HG02884 (cell line): Measurements from ENCODE around the gene TAL1.

Experiments used
- ATAC-seq: cut with Tn5 transposase; IDR thresholded peaks from one replicate; pipeline ENCODE4 v1.9.1; 2021; ENCODE audit warnings: mild to moderate bottlenecking, moderate library complexity; ENCODE audit not compliant: unreplicated experiment

The TAL1 gene

GRCh38 chr1:47229886-47230691, 1.9 kb downstream of the TAL1 start:
- ATAC-seq = no peak

DNA sequence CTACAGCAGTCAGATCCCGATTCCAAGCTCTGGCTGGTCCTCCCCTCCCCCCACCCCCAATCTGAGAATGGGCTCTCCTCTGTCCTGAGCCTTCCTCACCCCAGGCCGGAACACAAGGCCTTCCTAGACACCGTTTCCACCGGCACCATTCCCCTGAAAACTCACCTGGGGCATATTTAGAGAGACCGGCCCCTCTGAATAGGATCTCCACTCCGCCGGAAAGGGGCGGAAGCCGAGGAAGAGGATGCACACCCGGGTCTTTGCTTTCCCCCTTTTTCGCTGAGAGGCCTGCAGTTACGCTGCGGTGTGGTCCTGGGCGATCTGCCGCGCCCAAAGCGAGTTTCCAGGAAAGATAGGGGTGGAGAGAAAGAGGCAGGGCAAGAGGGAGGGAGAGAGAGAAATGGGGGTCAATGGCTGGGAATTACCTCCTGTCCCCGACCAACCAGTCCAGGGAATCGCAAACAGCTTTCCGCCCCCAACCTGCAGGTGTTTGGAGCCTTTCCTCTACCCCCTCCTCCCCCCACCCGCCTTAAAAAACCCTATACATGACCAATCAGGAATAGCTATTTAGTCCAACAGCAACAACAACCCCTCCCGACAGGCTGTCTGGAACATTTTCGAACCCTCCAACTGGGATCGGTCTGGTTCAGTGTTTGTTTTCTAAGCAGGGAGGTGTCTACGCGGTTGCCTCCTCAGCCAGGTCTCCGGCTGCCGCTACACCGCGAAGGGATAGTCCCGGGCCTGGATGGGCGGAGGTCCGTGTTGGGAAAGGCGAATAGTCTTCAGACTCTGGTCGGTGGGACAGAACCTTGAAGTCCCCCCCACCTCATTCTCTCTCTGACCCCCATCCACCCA, 2.8 kb downstream of the TAL1 start:
- no peak for ATAC-seq

GRCh38 chr1:47228644-47229030, 3.4 kb downstream of the TAL1 start:
- ATAC-seq = no peak

DNA sequence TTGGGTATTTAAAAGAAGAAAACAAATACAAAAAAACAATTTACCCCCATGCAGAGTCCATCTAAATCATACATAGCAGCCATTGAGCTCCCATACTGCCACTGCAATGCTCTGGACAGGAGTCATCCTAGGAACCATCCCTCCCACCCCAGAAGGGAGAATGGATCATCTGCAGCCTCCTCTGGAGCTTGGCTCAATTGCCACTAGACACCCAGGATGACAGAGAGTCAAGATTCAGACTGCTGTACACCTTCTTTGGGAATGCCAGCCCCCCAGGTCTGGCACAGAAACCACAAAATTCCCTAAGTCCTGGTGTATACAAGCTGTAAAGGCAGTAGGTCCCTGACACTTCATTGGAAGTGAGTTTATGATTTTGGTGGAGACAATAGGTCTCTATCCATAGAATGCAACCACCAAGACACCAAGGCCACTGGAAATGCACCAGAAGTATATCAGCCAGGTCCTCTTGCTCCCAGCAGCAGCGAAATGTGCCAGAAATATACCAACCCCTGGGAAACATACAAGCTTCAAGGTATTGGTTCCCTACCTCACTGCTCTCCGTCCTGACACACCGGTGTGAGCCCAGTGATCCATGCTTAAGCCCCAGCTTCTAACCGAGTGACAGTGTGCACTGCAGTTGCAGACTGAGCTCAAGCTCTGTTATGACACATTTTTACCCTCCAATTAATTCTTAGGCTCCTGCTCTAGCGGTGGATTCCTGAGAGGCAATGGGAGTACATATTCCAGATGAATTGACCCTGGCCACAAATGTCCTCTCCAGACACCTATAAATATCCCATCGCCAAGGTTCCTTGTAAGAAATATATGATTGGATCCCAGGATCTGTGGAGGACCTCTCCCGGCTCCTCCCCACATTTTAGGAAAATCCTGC, 4.4 kb downstream of the TAL1 start:
- ATAC-seq = no peak

GRCh38 chr1:47226839-47227215, 5.2 kb downstream of the TAL1 start:
- no peak for ATAC-seq

GRCh38 chr1:47226121-47226838, 5.7 kb downstream of the TAL1 start:
- ATAC-seq = no peak

DNA sequence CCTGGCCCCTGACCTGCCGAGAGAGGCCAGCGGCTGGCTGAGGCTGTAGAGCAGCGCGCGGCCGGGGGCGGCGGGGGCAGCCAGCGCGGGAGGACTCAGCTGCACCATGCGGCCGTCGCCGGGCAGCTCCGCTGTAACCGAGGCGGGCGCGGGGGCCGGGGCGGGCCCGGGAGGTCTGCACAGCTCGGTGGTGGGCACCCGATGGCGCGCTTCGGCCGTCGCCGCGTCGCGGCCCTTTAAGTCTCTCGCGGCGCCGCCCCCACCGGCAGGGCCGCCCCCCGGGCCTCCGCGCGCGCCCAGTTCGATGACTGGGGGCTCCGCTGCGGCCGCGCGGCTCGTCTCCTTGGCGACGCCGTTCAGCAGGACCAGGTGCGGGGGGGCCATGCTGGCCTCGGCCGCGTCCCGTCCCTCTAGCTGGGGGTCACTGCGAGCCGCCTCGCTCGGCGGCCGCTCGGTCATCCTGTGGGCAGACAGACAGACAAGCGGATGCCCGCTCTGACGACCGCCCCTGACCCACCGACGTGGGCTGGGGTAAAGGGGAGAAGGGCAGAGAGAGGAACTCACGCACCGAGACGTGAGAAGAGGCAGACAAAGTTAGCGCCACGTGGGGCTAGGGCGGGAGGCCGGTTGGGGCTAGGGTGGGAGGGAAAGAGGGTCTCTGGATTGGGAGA, 6.5 kb downstream of the TAL1 start:
- no peak for ATAC-seq

DNA sequence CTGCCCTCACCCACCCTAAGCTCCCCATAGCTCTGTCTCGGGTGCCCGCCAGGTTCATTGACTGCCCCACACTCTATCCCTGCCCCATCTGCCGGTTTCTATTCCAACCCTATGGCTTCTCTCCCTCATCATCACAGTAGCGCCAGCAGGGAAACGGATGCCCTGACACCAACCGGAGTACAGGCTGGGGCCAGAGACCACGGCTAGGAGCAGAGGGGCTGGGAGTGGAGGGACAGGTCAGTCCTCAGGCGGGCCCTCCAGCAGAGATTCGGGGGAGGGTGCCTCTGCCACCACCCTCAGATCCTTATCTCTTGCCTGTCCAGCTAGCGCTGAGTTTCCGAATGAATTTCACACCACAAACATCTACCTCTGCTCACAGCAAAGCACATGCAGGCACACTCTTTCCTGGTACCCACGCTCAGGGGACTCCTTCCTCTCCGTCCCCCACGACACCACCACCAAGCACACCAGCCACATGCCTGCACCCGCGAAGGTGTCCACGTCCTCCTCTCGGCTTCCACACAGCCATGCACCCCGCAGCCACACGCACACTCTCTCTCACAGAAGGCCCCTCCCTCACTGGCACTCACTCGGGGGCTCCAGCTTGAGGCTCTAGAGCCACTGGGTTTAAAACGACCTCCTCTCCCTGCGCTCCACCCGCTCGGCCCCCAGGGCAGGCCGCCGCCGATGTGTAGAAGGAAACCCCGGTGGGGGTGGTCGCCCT, 7.2 kb downstream of the TAL1 start:
- ATAC-seq = no peak

- ATAC-seq = no peak
Measured at GRCh38 chr1:47223921-47224675, 7.9 kb downstream of the TAL1 start.

DNA sequence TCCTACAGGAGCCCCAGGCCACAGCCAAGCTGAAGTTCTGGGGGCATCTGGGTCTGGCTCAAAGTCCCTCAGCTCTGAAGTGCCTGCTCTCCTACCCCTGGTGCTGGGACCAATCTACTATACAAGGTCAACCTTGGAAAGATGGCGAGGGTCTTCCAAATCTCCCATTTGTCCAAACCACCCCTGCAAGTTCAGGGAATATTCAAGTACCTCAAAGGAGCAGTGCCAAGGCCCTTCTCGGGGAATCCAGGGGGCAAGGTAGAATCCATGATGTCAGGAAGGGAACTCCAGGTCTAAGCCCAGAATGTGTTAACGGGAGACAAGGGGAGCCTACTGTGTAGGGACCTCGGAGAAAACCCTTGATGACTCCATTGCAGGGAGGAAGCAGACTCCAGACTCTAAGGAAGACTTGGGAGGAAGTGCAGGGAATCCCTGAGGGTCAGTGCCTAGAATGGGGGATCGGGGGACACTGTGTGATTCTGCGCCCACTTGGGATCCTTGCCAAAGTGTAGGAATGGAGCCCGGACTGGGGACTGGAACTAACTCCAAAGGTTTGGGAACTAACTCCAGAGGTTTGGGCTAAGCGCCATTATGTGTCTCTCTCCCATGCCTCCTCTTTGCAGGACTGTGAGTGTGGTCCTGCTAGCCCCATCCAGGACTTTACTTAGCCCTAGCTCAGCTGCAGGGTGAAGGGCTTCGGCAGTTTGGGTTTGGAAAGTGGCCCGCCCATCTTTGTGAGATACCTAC, 8.7 kb downstream of the TAL1 start:
- no peak for ATAC-seq

GRCh38 chr1:47222476-47222875, 9.5 kb downstream of the TAL1 start:
- ATAC-seq = no peak

- ATAC-seq = no peak
Measured at GRCh38 chr1:47219590-47220220, 12.3 kb downstream of the TAL1 start.

DNA sequence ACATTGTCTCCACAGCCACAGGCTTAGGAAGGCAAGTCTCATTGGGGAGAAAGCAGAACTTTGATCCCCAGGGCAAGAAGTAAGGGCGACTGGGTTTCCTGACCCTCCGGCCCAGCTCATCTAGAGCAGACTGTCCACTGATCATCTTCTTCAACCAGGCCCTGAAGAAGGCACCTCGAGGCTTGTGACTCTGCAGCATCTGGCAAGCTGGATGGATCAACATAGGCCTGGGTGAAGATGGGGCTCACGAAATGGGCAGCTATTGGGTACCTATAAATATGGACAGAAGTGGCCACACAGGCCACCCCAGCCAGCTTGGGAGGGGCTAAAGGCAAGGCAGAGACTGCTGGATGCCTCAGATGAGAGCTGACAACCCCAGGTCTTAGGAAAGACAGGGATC, 13.0 kb downstream of the TAL1 start:
- ATAC-seq = no peak

DNA sequence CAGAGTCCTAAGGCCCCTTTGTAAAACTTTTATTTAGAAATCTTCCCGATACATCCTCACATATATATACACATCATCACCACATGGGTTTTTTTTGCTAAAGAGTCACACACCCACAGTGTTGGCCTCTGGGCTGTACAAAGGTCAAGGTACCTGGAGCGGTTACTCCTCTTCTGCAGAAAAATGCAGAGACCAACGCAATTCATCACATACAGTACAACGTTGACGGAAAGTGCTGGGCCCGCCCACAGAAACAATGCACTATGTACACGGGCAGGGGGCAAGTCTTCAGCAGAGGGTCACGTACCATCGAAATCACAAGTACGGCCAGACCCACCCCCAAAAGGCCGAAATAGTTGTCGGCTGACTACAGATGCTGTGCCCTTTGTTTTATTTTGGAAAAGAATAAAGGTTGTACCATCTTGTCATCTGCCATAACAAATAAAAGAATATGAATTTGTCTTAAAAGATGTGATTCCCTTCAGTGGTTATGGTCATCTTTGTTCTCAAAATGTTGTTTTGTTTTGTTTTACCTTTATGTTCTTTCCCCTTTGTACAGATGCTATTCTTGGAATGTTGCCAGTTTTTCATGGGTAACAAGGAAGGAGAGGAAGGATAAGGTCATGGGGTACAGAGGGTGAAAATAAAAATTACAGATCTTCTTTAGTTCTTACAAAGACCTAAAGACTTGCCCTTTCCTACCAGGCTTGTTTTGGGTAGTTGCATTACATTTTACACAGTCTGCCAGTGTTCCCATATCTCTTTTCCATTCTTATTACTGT, 15.6 kb downstream of the TAL1 start:
- no peak for ATAC-seq

- ATAC-seq = no peak
Measured at GRCh38 chr1:47215713-47216112, 16.3 kb downstream of the TAL1 start.

DNA sequence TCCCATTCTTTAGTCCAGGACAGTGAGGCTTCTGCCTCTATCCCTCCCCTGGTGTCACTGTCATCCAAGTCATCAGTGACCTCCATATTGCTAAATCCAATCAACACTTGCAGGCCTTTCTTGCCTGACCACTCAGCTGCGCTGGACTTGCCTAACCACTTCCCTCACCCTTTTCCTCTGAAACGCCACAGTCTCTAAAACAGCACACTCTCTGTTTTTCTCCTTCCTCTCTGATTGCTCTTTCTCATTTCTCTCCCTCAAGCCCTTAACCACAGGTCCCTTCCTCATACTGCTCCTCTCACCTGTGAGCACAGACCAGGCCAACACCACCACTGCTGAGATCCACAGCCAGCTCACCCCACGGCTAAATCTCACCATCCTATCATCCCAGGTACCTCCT, 17.5 kb downstream of the TAL1 start:
- no peak for ATAC-seq
